H9 (cell line): Measurements from ENCODE around the gene DCAF11. TPM values are rescaled to one million over a fixed set of nuclear protein-coding genes. Genes with fewer than 3 reads are reported as not detected.

Source experiments
- DNase-seq: peaks from one replicate; pipeline ENCODE4 v3.0.0-alpha.2; 2017
- H2AFZ ChIP-seq: one replicate; pipeline ENCODE4 v1.6.1; 2013; ENCODE audit warnings: mild to moderate bottlenecking, low read length, control low read depth, moderate library complexity
- H2AK5ac ChIP-seq: 2 replicates; pipeline ENCODE4 v1.6.1; 2013; ENCODE audit warnings: low read length, control low read depth, mixed read lengths; ENCODE audit not compliant: insufficient read length
- H2BK120ac ChIP-seq: one replicate; pipeline ENCODE4 v1.6.1; 2013; ENCODE audit warnings: low read depth, mild to moderate bottlenecking, low read length, control low read depth, inconsistent platforms; ENCODE audit not compliant: poor library complexity, severe bottlenecking
- H2BK12ac ChIP-seq: 2 replicates; pipeline ENCODE4 v1.6.1; 2013; ENCODE audit warnings: low read length, control low read depth, mixed read lengths, low read depth; ENCODE audit not compliant: insufficient read length
- H2BK15ac ChIP-seq: 2 replicates; pipeline ENCODE4 v1.6.1; 2013; ENCODE audit warnings: low read depth, low read length, control low read depth
- H2BK20ac ChIP-seq: one replicate; pipeline ENCODE4 v1.6.1; 2013; ENCODE audit warnings: low read depth, mild to moderate bottlenecking, low read length, control low read depth, inconsistent platforms; ENCODE audit not compliant: poor library complexity, severe bottlenecking
- H2BK5ac ChIP-seq: 2 replicates; pipeline ENCODE4 v1.6.1; 2013; ENCODE audit warnings: low read length, control low read depth, mixed read lengths; ENCODE audit not compliant: insufficient read length
- H3K14ac ChIP-seq: 2 replicates; pipeline ENCODE4 v1.6.1; 2013; ENCODE audit warnings: low read length, control low read depth; ENCODE audit not compliant: insufficient read depth
- H3K18ac ChIP-seq: 2 replicates; pipeline ENCODE4 v1.6.1; 2013; ENCODE audit warnings: low read depth, mild to moderate bottlenecking, mixed read lengths, low read length, control low read depth; ENCODE audit not compliant: insufficient read length
- H3K23ac ChIP-seq: 2 replicates; pipeline ENCODE4 v1.6.1; 2013; ENCODE audit warnings: low read length, control low read depth, mixed read lengths, low read depth; ENCODE audit not compliant: insufficient read length
- H3K23me2 ChIP-seq: 2 replicates; pipeline ENCODE4 v1.6.1; 2013; ENCODE audit warnings: low read depth, mild to moderate bottlenecking, mixed read lengths, low read length, control low read depth; ENCODE audit not compliant: insufficient read length, poor library complexity, severe bottlenecking
- H3K27ac ChIP-seq: 2 replicates; pipeline ENCODE4 v1.5.1; 2013; ENCODE audit warnings: low read length, control low read depth, mixed read lengths, low read depth; ENCODE audit not compliant: insufficient read length
- H3K27me3 ChIP-seq: 2 replicates; pipeline ENCODE4 v1.6.1; 2013; ENCODE audit warnings: low read length, control low read depth, inconsistent platforms; ENCODE audit not compliant: insufficient read depth
- H3K4ac ChIP-seq: 2 replicates; pipeline ENCODE4 v1.6.1; 2013; ENCODE audit warnings: low read depth, mild to moderate bottlenecking, control low read depth, inconsistent platforms, low read length, moderate library complexity
- H3K4me1 ChIP-seq: 2 replicates; pipeline ENCODE4 v1.6.1; 2013; ENCODE audit warnings: low read length, control low read depth, inconsistent platforms; ENCODE audit not compliant: insufficient read depth
- H3K4me2 ChIP-seq: 2 replicates; pipeline ENCODE4 v1.6.1; 2013; ENCODE audit warnings: low read length, control low read depth, mixed read lengths; ENCODE audit not compliant: insufficient read length, insufficient read depth
- H3K56ac ChIP-seq: 2 replicates; pipeline ENCODE4 v1.6.1; 2013; ENCODE audit warnings: low read depth, mild to moderate bottlenecking, mixed read lengths, low read length, control low read depth; ENCODE audit not compliant: insufficient read length
- H3K79me1 ChIP-seq: 2 replicates; pipeline ENCODE4 v1.6.1; 2013; ENCODE audit warnings: low read depth, mild to moderate bottlenecking, moderate library complexity, low read length, control low read depth, inconsistent platforms; ENCODE audit not compliant: insufficient read depth, poor library complexity, severe bottlenecking
- H3K79me2 ChIP-seq: 2 replicates; pipeline ENCODE4 v1.6.1; 2013; ENCODE audit warnings: low read length, control low read depth, inconsistent platforms; ENCODE audit not compliant: insufficient read depth
- H3K9ac ChIP-seq: 2 replicates; pipeline ENCODE4 v1.6.1; 2013; ENCODE audit warnings: low read length, control low read depth, mixed read lengths; ENCODE audit not compliant: insufficient read length; ENCODE audit errors: extremely low read depth
- H3K9me3 ChIP-seq: one replicate; pipeline ENCODE4 v1.6.1; 2013; ENCODE audit warnings: low read depth, low read length, inconsistent platforms; ENCODE audit not compliant: control insufficient read depth
- H3T11ph ChIP-seq: one replicate; pipeline ENCODE4 v1.6.1; 2013; ENCODE audit warnings: mild to moderate bottlenecking, low read length, control low read depth, inconsistent platforms
- H4K20me1 ChIP-seq: one replicate; pipeline ENCODE4 v1.6.1; 2013; ENCODE audit not compliant: control insufficient read depth, insufficient read length, insufficient read depth
- H4K5ac ChIP-seq: 2 replicates; pipeline ENCODE4 v1.6.1; 2013; ENCODE audit warnings: low read depth, mild to moderate bottlenecking, mixed read lengths, low read length, control low read depth; ENCODE audit not compliant: insufficient read length
- H4K8ac ChIP-seq: replicated peaks from 2 replicates; pipeline ENCODE4 v1.6.1; 2013; ENCODE audit warnings: low read length, control low read depth, mixed read lengths, low read depth; ENCODE audit not compliant: insufficient read length
- H4K91ac ChIP-seq: 2 replicates; pipeline ENCODE4 v1.6.1; 2013; ENCODE audit warnings: low read depth, mild to moderate bottlenecking, moderate library complexity, mixed read lengths, low read length, control low read depth; ENCODE audit not compliant: insufficient read length
- H3K27ac Mint-ChIP-seq, 3 experiments: 2 replicates in 2 of 3; 3 replicates in 1 of 3; pipeline ENCODE4 v1.8.0; 2020 to 2021; ENCODE audit warnings: mixed read lengths in 3 of 3, mild to moderate bottlenecking in 1 of 3, moderate library complexity in 1 of 3
- H3K27me3 Mint-ChIP-seq: 2 replicates; pipeline ENCODE4 v1.8.0; 2021; ENCODE audit warnings: low read depth, mild to moderate bottlenecking, moderate library complexity, mixed read lengths
- H3K36me3 Mint-ChIP-seq, 3 experiments: 2 replicates in 2 of 3; 3 replicates in 1 of 3; pipeline ENCODE4 v1.8.0; 2020 to 2021; ENCODE audit warnings: low read depth in 3 of 3, mixed read lengths in 3 of 3; ENCODE audit not compliant: insufficient read depth in 1 of 3
- H3K4me1 Mint-ChIP-seq, 2 experiments: 2 replicates each; pipeline ENCODE4 v1.8.0; 2020; ENCODE audit warnings: mixed read lengths in 2 of 2
- H3K4me3 Mint-ChIP-seq, 2 experiments: 2 replicates in 1 of 2; 3 replicates in 1 of 2; pipeline ENCODE4 v1.8.0; 2020 to 2021; ENCODE audit warnings: mild to moderate bottlenecking in 2 of 2, mixed read lengths in 2 of 2, moderate library complexity in 1 of 2
- H3K9me3 Mint-ChIP-seq, 2 experiments: 2 replicates in 1 of 2; 3 replicates in 1 of 2; pipeline ENCODE4 v1.8.0; 2020; ENCODE audit warnings: mild to moderate bottlenecking in 2 of 2, mixed read lengths in 2 of 2, moderate library complexity in 1 of 2
- WGBS: extraction: QIAGEN DNeasy Blood & Tissue Kit; methylation state at CpG from one replicate; pipeline ENCODE4 v1.1.7; 2013; ENCODE audit warnings: missing lambda C conversion rate, low lambda C conversion rate, mixed read lengths; ENCODE audit not compliant: insufficient read length; ENCODE audit errors: extremely low coverage; 5-methylcytosine and 5-hydroxymethylcytosine counted together
- total RNA-seq: library from RNA; stranded (reverse); gene quantifications from 2 replicates; pipeline ENCODE4 v1.2.1, GENCODE V29; 2021
- TF ChIP-seq, protein P1 (sequence below): fragments of 200-600 bp; sonication (generic); conservative IDR thresholded peaks from 3 replicates; pipeline ENCODE4 v1.8.0; 2021; ENCODE audit warnings: antibody characterized with exemption, mild to moderate bottlenecking

The DCAF11 gene
- total RNA-seq, 1 experiment from 2014 or later = 73.4 TPM

DNA sequence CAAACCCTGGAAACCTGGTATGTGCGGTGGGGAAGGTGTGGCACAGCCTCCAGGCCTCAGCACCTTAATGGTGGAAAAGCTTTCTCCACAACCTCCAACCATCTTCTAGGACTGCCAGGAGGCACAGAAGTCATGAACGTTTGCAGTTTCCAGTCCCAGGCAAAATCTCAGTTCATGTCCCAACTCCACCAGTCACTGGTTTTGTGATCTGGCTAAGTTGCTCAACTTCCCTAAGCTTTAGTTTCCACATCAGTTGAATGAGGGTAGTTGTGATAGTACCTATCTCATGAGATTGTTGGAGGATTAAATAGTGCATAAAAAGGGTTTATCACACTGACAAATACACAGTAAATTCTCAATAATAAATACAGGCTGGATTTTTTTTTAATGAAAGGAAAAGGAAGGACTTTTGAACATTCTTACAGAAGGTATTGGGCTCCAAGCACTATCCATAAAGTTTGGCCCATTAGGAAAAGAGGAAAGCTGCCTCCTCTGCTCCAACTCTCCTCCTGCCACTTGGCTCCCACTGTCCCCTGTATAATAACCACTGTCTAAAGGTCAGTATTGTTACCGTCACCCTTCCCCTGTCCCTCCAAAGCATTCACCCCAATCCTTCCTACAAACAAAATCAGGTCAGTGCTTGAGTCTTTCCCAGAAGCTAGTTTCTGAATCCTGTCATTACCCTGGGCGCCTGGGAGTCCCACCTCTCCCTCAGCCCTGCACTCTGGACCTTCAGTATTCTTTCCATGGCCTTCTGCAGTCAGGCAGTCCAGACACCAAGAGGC lies 14.2 kb upstream of the DCAF11 start:
- Mint-ChIP-seq H3K27ac (no peak overlapping the region), H3K4me1 (peaks cover 5 to 11% of the 10 kb centered on the region in 2 experiments)
- H3K4ac ChIP-seq = no peak overlapping the region

More for the DNA sequence above, 14.2 kb upstream of the DCAF11 start:
- Histone ChIP-seq H3K14ac (no peak overlapping the region), H3K23me2 (peaks cover under 1% of the 10 kb centered on the region), H4K91ac (no peak overlapping the region), H4K5ac (no peak overlapping the region), H2AFZ (no peak overlapping the region), H3K18ac (no peak overlapping the region), H2BK5ac (no peak overlapping the region), H4K20me1 (no peaks in the 10 kb centered on the region), H3K9ac (no peak overlapping the region), H3K79me1 (no peaks in the 10 kb centered on the region), H2BK20ac (no peak overlapping the region), H3K9me3 (no peaks in the 10 kb centered on the region), H3K56ac (no peak overlapping the region), H3K27me3 (no peaks in the 10 kb centered on the region), H3K23ac (no peak overlapping the region), H3K27ac (no peak overlapping the region), H2BK15ac (no peak overlapping the region), H2AK5ac (no peak overlapping the region), H3K79me2 (no peaks in the 10 kb centered on the region; the same call in 1 of the 2 replicates), H2BK120ac (no peak overlapping the region), H2BK12ac (no peak overlapping the region), H3K4me2 (no peak overlapping the region), H3T11ph (no peak overlapping the region), H3K4me1 (no peaks in the 10 kb centered on the region), H4K8ac (no peak overlapping the region)
- Mint-ChIP-seq H3K9me3 (peaks cover 18 to 19% of the 10 kb centered on the region in 2 experiments), H3K27me3 (no peaks in the 10 kb centered on the region; the same call in 1 of the 2 replicates), H3K4me3 (no peak overlapping the region), H3K36me3 (peaks cover 71 to 86% (median 77%) of the 10 kb centered on the region in 3 experiments)
- TF ChIP-seq, protein P1, sequence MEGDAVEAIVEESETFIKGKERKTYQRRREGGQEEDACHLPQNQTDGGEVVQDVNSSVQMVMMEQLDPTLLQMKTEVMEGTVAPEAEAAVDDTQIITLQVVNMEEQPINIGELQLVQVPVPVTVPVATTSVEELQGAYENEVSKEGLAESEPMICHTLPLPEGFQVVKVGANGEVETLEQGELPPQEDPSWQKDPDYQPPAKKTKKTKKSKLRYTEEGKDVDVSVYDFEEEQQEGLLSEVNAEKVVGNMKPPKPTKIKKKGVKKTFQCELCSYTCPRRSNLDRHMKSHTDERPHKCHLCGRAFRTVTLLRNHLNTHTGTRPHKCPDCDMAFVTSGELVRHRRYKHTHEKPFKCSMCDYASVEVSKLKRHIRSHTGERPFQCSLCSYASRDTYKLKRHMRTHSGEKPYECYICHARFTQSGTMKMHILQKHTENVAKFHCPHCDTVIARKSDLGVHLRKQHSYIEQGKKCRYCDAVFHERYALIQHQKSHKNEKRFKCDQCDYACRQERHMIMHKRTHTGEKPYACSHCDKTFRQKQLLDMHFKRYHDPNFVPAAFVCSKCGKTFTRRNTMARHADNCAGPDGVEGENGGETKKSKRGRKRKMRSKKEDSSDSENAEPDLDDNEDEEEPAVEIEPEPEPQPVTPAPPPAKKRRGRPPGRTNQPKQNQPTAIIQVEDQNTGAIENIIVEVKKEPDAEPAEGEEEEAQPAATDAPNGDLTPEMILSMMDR = no peak
- DNase-seq = no peak
- WGBS = no CpG with 5 or more reads among the region's 4 CpGs
